ENCODE measurements around the gene HOXB8. TPM values are rescaled to one million over a fixed set of nuclear protein-coding genes. Genes with fewer than 3 reads are reported as not detected.

HOXB8 gene
- total RNA-seq, 4 donors from 2014 or later, result 1.8 to 21.3 (median 8.9) TPM

GRCh38 chr17:48597778-48598631, 17.1 kb downstream of the HOXB8 start:
- Histone ChIP-seq H3K9me3 (no peaks in the 10 kb centered on the region), H3K27ac (peak overlapping the region; percentile 89 to 95 (median 92)), H3K4me3 (peak overlapping the region; percentile 26 to 57 (median 44)), H3K36me3 (peaks cover 0 to 5% (median 0%) of the 10 kb centered on the region in 4 donors), H3K27me3 (peaks cover 11% of the 10 kb centered on the region), H3K4me1 (peaks cover 15 to 87% (median 59%) of the 10 kb centered on the region in 4 donors)
- in situ Hi-C loops (cut with MboI; ENCODE audit: low pct_ligation_motif_present in 1 of 4, low pct_unique_long_range_greater_than_20kb in 1 of 4, low sequenced_read_pairs in 3 of 4), result loop anchor here in 2 of 4 donors (10.0 kb wide), 2 partner anchors 103 to 253 kb away; no protein-coding TSS in a partner anchor
- intact Hi-C loops (cut with DNase I; ENCODE audit: low total_unique reads), result loop anchor here (5.0 kb wide), 1 partner anchor 246 kb away; no protein-coding TSS in a partner anchor
- peak; percentile 87 for DNase-seq
- WGBS, 2 donors (ENCODE audit: low coverage in 1 of 2), result 3 to 7% methylated on average over 11 to 44 of the region's 68 CpGs
- no peak for TF ChIP-seq EP300 (IDR thresholded peaks at IDR 0.05; ENCODE audit: low read depth)
- TF ChIP-seq POLR2AphosphoS5 (IDR thresholded peaks at IDR 0.05), result peak; percentile 28 to 74 (median 72)
- peak; percentile 67 for TF ChIP-seq POLR2A (IDR thresholded peaks at IDR 0.05)
- no peak for TF ChIP-seq CTCF (IDR thresholded peaks at IDR 0.05)

GRCh38 chr17:48597528-48597777, 17.6 kb downstream of the HOXB8 start:
- peaks cover 15 to 91% (median 57%) of the 10 kb centered on the region in 4 donors for H3K4me1 ChIP-seq
- intact Hi-C loops (cut with DNase I; ENCODE audit: low total_unique reads), result loop anchor here (5.0 kb wide), 1 partner anchor 245 kb away; no protein-coding TSS in a partner anchor

GRCh38 chr17:48596735-48597527, 18.2 kb downstream of the HOXB8 start:
- DNase-seq, result no peak
- peaks cover 0 to 5% (median 0%) of the 10 kb centered on the region in 4 donors for H3K36me3 ChIP-seq
- H3K4me1 ChIP-seq, result peaks cover 15 to 91% (median 52%) of the 10 kb centered on the region in 4 donors
- WGBS, 2 donors (ENCODE audit: low coverage in 1 of 2), result 20 to 43% methylated on average over 5 to 26 of the region's 26 CpGs
- intact Hi-C loops (cut with DNase I; ENCODE audit: low total_unique reads) (loop anchor here (5.0 kb wide), 1 partner anchor 245 kb away; no protein-coding TSS in a partner anchor), in situ Hi-C loops (cut with MboI; ENCODE audit: low pct_ligation_motif_present in 1 of 4, low pct_unique_long_range_greater_than_20kb in 1 of 4, low sequenced_read_pairs in 3 of 4) (loop anchor here in 2 of 4 donors (10.0 kb wide), 2 partner anchors 102 to 252 kb away; no protein-coding TSS in a partner anchor)
- peaks cover 11% of the 10 kb centered on the region for H3K27me3 ChIP-seq
- H3K9me3 ChIP-seq, result no peaks in the 10 kb centered on the region
- peak overlapping the region; percentile 89 to 95 (median 92) for H3K27ac ChIP-seq
- peak overlapping the region; percentile 26 to 57 (median 44) for H3K4me3 ChIP-seq
- TF ChIP-seq POLR2AphosphoS5 (IDR thresholded peaks at IDR 0.05), result peak in 1 of 3 donors; percentile 16
- no peak for TF ChIP-seq CTCF (IDR thresholded peaks at IDR 0.05)

More at GRCh38 chr17:48597528-48597777, 17.6 kb downstream of the HOXB8 start:
- Histone ChIP-seq H3K27ac (peak overlapping the region; percentile 89 to 95 (median 92)), H3K9me3 (no peaks in the 10 kb centered on the region), H3K4me3 (peak overlapping the region; percentile 26 to 57 (median 44)), H3K36me3 (peaks cover 0 to 5% (median 0%) of the 10 kb centered on the region in 4 donors), H3K27me3 (peaks cover 11% of the 10 kb centered on the region)
- DNase-seq, result no peak
- in situ Hi-C loops (cut with MboI; ENCODE audit: low pct_ligation_motif_present in 1 of 4, low pct_unique_long_range_greater_than_20kb in 1 of 4, low sequenced_read_pairs in 3 of 4), result loop anchor here in 2 of 4 donors (10.0 kb wide), 2 partner anchors 103 to 253 kb away; no protein-coding TSS in a partner anchor
- TF ChIP-seq POLR2AphosphoS5 (IDR thresholded peaks at IDR 0.05) (no peak), EP300 (IDR thresholded peaks at IDR 0.05; ENCODE audit: low read depth) (no peak), POLR2A (IDR thresholded peaks at IDR 0.05) (no peak), CTCF (IDR thresholded peaks at IDR 0.05) (no peak)
- 33% methylated on average over 1 of the region's 16 CpGs; no CpG with 5 or more reads in 1 of the 2 donors for WGBS, 2 donors (ENCODE audit: low coverage in 1 of 2)
